Mesothelial cell of epicardium (in vitro differentiated cells): Measurements from ENCODE around the gene HSD17B1. TPM values are rescaled to one million over a fixed set of nuclear protein-coding genes. Genes with fewer than 3 reads are reported as not detected.

Source experiments
- DNase-seq, 2 experiments: peaks; one replicate each; pipeline ENCODE4 v3.0.0; 2021; ENCODE audit warnings: low spot score in 2 of 2; ENCODE audit not compliant: unreplicated experiment in 2 of 2
- H3K27ac Mint-ChIP-seq: 2 replicates; pipeline ENCODE4 v1.8.0; 2021; ENCODE audit warnings: mixed read lengths
- H3K27me3 Mint-ChIP-seq: 2 replicates; pipeline ENCODE4 v1.8.0; 2021; ENCODE audit warnings: low read depth, mixed read lengths
- H3K36me3 Mint-ChIP-seq: 2 replicates; pipeline ENCODE4 v1.8.0; 2021; ENCODE audit warnings: mixed read lengths
- H3K4me1 Mint-ChIP-seq: 2 replicates; pipeline ENCODE4 v1.8.0; 2021; ENCODE audit warnings: mixed read lengths
- H3K4me3 Mint-ChIP-seq: 2 replicates; pipeline ENCODE4 v1.8.0; 2021; ENCODE audit warnings: mild to moderate bottlenecking, moderate library complexity, mixed read lengths
- H3K9me3 Mint-ChIP-seq: 2 replicates; pipeline ENCODE4 v1.8.0; 2021; ENCODE audit warnings: mixed read lengths
- CTCF ChIP-seq: fragments of 200-600 bp; sonication (generic); IDR thresholded peaks from one replicate; pipeline ENCODE4 v1.5.0; 2021; ENCODE audit warnings: antibody characterized with exemption; ENCODE audit not compliant: unreplicated experiment
- total RNA-seq: library from RNA; stranded (reverse); gene quantifications from 3 replicates; pipeline ENCODE4 v1.2.1, GENCODE V29; 2021

Gene HSD17B1
- total RNA-seq, 1 donor from 2014 or later, result 3.0 TPM

DNA sequence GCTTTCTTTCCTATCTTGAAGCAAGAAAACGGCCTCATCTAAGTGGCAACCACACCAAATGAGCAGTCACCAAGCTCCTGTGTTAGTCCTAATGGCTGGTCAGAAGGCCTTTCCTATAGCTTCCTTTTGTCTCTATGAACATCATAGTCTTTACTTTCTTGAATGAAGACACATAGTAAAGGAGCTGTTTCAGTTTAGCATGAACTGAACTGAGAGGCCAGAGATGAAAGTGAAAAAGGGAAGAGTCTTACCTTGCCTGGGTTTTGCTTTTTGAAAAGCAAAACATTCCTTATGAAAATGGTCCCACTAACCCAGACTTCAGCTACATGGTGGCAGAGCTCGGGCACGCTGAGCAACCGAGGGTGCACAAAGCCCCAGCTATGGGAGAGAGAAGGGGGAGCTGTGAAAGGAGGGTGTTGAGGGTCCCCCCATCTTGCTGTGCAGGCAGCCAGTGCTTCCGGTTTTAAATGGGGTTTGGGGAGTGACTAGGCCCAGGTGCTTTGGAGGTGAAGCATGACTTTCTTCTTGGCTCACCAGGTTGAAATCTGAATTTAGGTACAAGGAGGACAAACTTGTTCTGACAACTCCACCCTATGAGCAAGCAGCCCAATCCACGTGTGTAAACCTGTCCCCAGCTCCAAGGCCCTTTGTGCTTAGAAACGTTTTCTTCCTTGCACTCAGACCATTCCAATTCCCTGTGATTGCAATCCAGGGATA, 33.9 kb downstream of the HSD17B1 start:
- H3K27ac Mint-ChIP-seq, result no peak overlapping the region
- H3K36me3 Mint-ChIP-seq, result peaks cover 30% of the 10 kb centered on the region
- no peaks in the 10 kb centered on the region for H3K4me1 Mint-ChIP-seq
- TF ChIP-seq CTCF, result no peak
- H3K4me3 Mint-ChIP-seq, result no peak overlapping the region
- DNase-seq, result no peak
- no peaks in the 10 kb centered on the region for H3K27me3 Mint-ChIP-seq
- no peaks in the 10 kb centered on the region for H3K9me3 Mint-ChIP-seq

GRCh38 chr17:42590886-42591285, 38.2 kb downstream of the HSD17B1 start:
- Mint-ChIP-seq H3K4me1 (peaks cover 2% of the 10 kb centered on the region), H3K4me3 (no peak overlapping the region), H3K27me3 (no peaks in the 10 kb centered on the region), H3K36me3 (peaks cover 22% of the 10 kb centered on the region), H3K9me3 (no peaks in the 10 kb centered on the region), H3K27ac (no peak overlapping the region)
- no peak for DNase-seq
- TF ChIP-seq CTCF, result no peak

DNA sequence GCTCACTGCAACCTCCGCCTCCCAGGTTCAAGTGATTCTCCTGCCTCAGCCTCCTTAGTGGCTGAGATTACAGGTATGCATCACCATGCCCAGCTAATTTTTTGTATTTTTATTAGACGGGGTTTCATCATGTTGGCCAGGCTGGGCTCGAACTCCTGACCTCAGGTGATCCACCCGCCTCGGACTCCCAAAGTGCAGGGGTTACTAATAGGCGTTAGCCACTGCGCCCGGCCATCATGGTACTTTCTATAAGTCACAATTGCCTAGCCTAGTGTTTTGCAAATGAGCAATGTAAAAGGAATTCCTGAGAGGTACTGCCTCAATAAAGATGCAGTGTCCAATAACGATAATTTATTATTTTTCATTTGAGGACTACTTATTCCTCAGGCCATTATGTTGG, 38.7 kb downstream of the HSD17B1 start:
- H3K4me3 Mint-ChIP-seq, result no peak overlapping the region
- H3K27me3 Mint-ChIP-seq, result no peaks in the 10 kb centered on the region
- DNase-seq, result no peak
- peaks cover 22% of the 10 kb centered on the region for H3K36me3 Mint-ChIP-seq
- TF ChIP-seq CTCF, result no peak
- no peak overlapping the region for H3K27ac Mint-ChIP-seq
- no peaks in the 10 kb centered on the region for H3K9me3 Mint-ChIP-seq
- H3K4me1 Mint-ChIP-seq, result peaks cover 4% of the 10 kb centered on the region

DNA sequence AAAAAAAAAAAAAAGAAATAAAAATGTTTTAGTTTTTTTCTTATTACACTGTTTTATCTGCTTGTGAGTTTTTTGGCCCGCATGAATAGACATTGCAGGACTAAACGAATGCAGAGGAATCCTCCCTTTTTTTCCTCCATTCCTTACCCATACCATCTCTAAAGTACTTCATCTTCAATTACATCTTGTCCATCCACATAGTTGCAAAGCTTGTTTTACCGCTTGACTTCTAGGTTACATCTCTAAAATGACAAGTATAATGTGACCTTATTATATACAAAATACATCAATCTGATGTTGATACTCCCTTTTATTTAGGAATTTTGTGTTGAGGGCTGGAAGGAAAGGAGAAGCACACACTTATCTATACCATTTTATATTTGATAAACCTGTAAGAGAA, 43.7 kb downstream of the HSD17B1 start:
- no peak for TF ChIP-seq CTCF
- Mint-ChIP-seq H3K4me3 (no peak overlapping the region), H3K27me3 (no peaks in the 10 kb centered on the region), H3K27ac (peak overlapping the region; percentile 15), H3K36me3 (peaks cover 3% of the 10 kb centered on the region), H3K4me1 (peaks cover 19% of the 10 kb centered on the region), H3K9me3 (no peaks in the 10 kb centered on the region)
- no peak for DNase-seq

DNA sequence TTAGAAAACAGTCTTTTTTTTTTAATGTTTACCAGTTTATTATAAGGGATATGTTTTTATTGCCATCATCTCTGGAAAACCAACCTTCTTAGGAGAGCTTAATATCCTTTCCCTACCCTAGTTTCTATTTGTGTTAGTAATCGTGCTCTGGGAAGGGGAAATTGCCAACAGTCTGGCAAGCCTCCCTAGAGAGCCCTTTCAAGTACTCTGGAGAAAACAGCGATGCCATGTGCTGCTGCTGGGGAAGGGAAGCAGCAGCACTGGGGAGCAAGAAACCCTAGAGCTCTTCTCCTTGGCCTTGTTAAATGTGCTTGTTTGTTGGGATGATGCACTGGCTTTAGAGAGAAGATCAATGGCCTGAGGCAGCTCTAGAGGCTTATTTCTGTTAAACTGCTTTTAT, 46.2 kb downstream of the HSD17B1 start:
- Mint-ChIP-seq H3K4me1 (peaks cover 21% of the 10 kb centered on the region), H3K9me3 (no peaks in the 10 kb centered on the region), H3K36me3 (peaks cover 3% of the 10 kb centered on the region), H3K4me3 (no peak overlapping the region), H3K27ac (peak overlapping the region; percentile 68), H3K27me3 (no peaks in the 10 kb centered on the region)
- no peak for DNase-seq
- no peak for TF ChIP-seq CTCF
